Measurements from ENCODE around the gene SNAP47. TPM values are rescaled to one million over a fixed set of nuclear protein-coding genes. Genes with fewer than 3 reads are reported as not detected.

The SNAP47 gene
- total RNA-seq, 1 donor from 2014 or later: 24.2 TPM

GRCh38 chr1:227794817-227795192 is 59.6 kb downstream of the SNAP47 start:
- H3K27ac Mint-ChIP-seq: no peak overlapping the region
- no peak for TF ChIP-seq CTCF (IDR thresholded peaks at IDR 0.05)
- intact Hi-C loops (cut with micrococcal nuclease): no loop called here
- no peaks in the 10 kb centered on the region for H3K9me3 Mint-ChIP-seq
- CTCF ChIA-PET: no interaction called here
- POLR2A ChIA-PET: no interaction called here
- no peaks in the 10 kb centered on the region for H3K36me3 Mint-ChIP-seq (ENCODE audit: low read depth)
- H3K4me1 Mint-ChIP-seq: no peaks in the 10 kb centered on the region
- no peak for DNase-seq
- no peak overlapping the region for H3K4me3 Mint-ChIP-seq
- no peaks in the 10 kb centered on the region for H3K27me3 Mint-ChIP-seq
- ATAC-seq (ENCODE audit: low read depth): no peak

- intact Hi-C loops (cut with micrococcal nuclease): no loop called here
- ATAC-seq (ENCODE audit: low read depth) (no peak), DNase-seq (no peak)
- Mint-ChIP-seq H3K4me1 (no peaks in the 10 kb centered on the region), H3K4me3 (no peak overlapping the region), H3K9me3 (no peaks in the 10 kb centered on the region), H3K27me3 (no peaks in the 10 kb centered on the region), H3K36me3 (ENCODE audit: low read depth) (no peaks in the 10 kb centered on the region), H3K27ac (no peak overlapping the region)
- ChIA-PET POLR2A (interaction anchor here (0.6 kb wide), 1 partner anchor 36 kb away, joined by 3 read pairs; no protein-coding TSS in a partner anchor), CTCF (no interaction called here)
- no peak for TF ChIP-seq CTCF (IDR thresholded peaks at IDR 0.05)
These were observed 60.5 kb downstream of the SNAP47 start for GRCh38 chr1:227795732-227796131.

GRCh38 chr1:227796359-227796915 is 61.2 kb downstream of the SNAP47 start:
- H3K4me1 Mint-ChIP-seq: no peaks in the 10 kb centered on the region
- ATAC-seq (ENCODE audit: low read depth) (no peak), DNase-seq (no peak)
- no peaks in the 10 kb centered on the region for H3K9me3 Mint-ChIP-seq
- no peak overlapping the region for H3K4me3 Mint-ChIP-seq
- POLR2A ChIA-PET: no interaction called here
- no peaks in the 10 kb centered on the region for H3K36me3 Mint-ChIP-seq (ENCODE audit: low read depth)
- no peaks in the 10 kb centered on the region for H3K27me3 Mint-ChIP-seq
- no peak for TF ChIP-seq CTCF (IDR thresholded peaks at IDR 0.05)
- CTCF ChIA-PET: no interaction called here
- no peak overlapping the region for H3K27ac Mint-ChIP-seq
- intact Hi-C loops (cut with micrococcal nuclease): no loop called here

GRCh38 chr1:227797144-227797543 is 61.9 kb downstream of the SNAP47 start:
- POLR2A ChIA-PET: no interaction called here
- TF ChIP-seq CTCF (IDR thresholded peaks at IDR 0.05): no peak
- Mint-ChIP-seq H3K36me3 (ENCODE audit: low read depth) (no peaks in the 10 kb centered on the region), H3K27me3 (no peaks in the 10 kb centered on the region), H3K4me3 (no peak overlapping the region), H3K27ac (no peak overlapping the region), H3K9me3 (no peaks in the 10 kb centered on the region), H3K4me1 (no peaks in the 10 kb centered on the region)
- intact Hi-C loops (cut with micrococcal nuclease): no loop called here
- ATAC-seq (ENCODE audit: low read depth) (no peak), DNase-seq (no peak)
- CTCF ChIA-PET: no interaction called here

- no peak for TF ChIP-seq CTCF (IDR thresholded peaks at IDR 0.05)
- intact Hi-C loops (cut with micrococcal nuclease): no loop called here
- ChIA-PET CTCF (no interaction called here), POLR2A (no interaction called here)
- no peaks in the 10 kb centered on the region for H3K27me3 Mint-ChIP-seq
- H3K36me3 Mint-ChIP-seq (ENCODE audit: low read depth): no peaks in the 10 kb centered on the region
- no peaks in the 10 kb centered on the region for H3K9me3 Mint-ChIP-seq
- ATAC-seq (ENCODE audit: low read depth) (no peak), DNase-seq (no peak)
- H3K4me3 Mint-ChIP-seq: no peak overlapping the region
- H3K4me1 Mint-ChIP-seq: no peaks in the 10 kb centered on the region
- H3K27ac Mint-ChIP-seq: no peak overlapping the region
These were observed 62.4 kb downstream of the SNAP47 start for GRCh38 chr1:227797625-227798024.
